Vein endothelial cell (primary cell): ENCODE data around the gene ZNF559. TPM values are rescaled to one million over a fixed set of nuclear protein-coding genes. Genes with fewer than 3 reads are reported as not detected.

ENCODE experiments used
- total RNA-seq: library from RNA; depleted of rRNA; stranded (reverse); fragments of >200 nt; gene quantifications from 2 replicates; pipeline ENCODE4 v1.2.3, GENCODE V29; 2012

The ZNF559 gene
- total RNA-seq: 13.5 and 13.7 TPM in 2 replicates

DNA sequence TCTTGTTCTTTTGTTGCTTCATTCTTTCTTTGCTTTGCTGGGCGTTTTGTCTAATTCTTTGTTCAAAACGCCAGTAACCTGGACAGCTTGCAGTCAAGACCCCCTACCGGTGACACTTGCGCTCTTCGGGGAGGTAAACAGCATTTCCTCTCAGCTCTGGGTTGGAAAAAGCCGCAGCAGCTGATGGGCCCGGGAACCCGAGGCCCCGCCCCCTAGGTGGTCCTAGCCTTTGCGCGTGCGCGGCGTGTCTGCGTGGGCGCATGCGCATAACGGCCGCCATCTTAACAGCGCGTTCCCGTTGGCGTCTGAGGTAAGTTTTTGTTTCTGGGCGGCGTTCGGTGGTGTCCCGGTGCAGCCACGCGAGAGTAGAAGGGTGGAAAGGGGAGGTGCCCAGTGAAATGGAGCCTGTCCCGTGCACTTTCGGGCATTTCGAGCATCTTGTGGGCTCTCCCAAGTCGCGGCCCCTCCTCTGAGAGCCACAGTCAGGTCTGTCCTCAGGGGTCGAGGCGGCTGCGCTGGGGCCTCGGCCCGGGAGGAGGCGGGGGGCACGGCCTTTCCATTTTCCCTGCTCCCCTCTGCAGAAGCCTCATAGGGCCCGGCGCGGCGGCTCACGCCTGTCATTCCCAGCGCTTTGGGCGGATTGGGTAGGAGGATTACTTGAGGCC is at the start of gene ZNF559:
TSS of gene ZNF559 (plus strand) at position 261 of the 665 bp plus-strand sequence. CDS start 14,371 bp downstream, outside the sequence.

DNA sequence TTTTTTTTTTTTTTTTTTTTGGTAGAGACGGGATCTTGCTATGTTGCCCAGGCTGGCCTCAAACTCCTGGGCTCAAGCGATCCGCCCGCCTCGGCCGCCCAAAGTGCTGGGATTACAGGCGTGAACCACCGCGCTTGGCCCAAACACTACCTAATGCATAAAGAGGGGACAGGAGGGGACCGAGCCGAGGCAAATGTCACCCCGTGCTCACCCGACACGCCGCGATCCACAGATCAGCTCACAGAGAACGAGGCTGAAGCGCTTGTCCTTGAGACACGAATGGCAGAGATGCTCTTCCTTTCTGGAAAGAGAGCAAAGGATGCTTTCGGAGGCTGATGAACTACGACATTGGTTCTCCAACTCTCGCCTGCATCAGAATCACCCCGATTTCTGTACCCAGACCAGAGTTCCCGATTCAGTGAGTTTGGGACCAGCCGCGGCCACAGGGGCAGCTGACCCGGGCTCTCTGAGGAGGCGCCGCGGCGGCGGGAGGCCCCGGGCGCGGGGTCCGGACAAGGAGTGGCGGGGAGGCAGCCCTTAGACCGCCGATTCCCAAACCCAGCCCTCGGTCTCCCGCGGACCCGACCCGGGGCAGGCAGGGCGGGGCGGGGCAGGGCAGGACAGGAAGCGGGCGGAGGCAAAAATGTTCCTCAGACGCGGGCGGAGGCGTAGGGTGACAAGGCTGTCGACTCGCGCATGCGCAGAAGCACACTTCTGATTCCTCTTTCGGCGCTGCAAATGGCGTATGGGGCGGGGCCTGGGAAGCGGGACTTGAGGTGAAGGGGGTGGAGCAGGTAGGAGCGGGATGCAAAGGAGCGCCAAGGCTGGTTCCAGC is 14.6 kb upstream of the ZNF559 start, which contains the start of gene ZNF699:
TSS of gene ZNF699 (minus strand) at position 700 of the 835 bp plus-strand sequence. CDS start 4,719 bp downstream, outside the sequence.

DNA sequence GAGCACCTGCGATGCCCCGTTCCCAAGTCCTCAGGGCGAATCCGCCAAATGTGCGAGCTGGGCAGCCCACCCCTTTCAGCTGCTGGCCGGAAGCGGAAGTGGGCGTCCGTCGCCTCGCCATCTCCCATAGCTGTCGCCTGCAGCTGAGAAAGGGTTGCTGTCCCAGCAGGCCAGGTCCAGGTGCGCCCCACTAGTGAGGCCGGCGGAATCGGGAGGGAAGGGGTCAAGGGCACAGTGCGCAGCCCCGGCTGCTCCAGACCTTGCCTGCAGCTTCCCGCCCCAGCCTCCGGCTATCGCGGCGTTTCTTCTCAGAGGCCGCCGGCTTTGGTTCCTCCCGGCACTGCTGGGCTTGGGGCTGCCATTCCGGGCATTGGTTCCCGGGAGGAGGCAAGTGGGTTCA is 38.9 kb downstream of the ZNF559 start, which contains the start of gene ZNF177:
TSS of gene ZNF177 (plus strand) at position 109 of the 400 bp plus-strand sequence. CDS start 15,299 bp downstream, outside the sequence.

Other genes with a start within 250 kb of the ZNF559 start
- not detected in 2 replicates for gene OR1M1, start 237.1 kb upstream of the ZNF559 start, total RNA-seq
- not detected in 2 replicates for gene OR7G2, start 216.7 kb upstream of the ZNF559 start, total RNA-seq
- gene OR7G1, start 208.4 kb upstream of the ZNF559 start, total RNA-seq: not detected in 2 replicates
- not detected in 2 replicates for gene OR7G3, start 197.2 kb upstream of the ZNF559 start, total RNA-seq
- gene ZNF317, start 183.8 kb upstream of the ZNF559 start, total RNA-seq: 22.3 and 26.8 TPM in 2 replicates
- gene OR7D2, start 145.2 kb upstream of the ZNF559 start, total RNA-seq: not detected in 2 replicates
- not detected in 2 replicates for gene OR7D4, start 104.6 kb upstream of the ZNF559 start, total RNA-seq
- gene OR7E24, start 73.2 kb upstream of the ZNF559 start, total RNA-seq: not detected in 2 replicates
- gene ZNF699, start 14.3 kb upstream of the ZNF559 start, total RNA-seq: 9.4 and 11.4 TPM in 2 replicates
- 0.98 and 1.3 TPM in 2 replicates for gene ZNF177, start 38.8 kb downstream of the ZNF559 start, total RNA-seq
- gene ZNF266, start 111.4 kb downstream of the ZNF559 start, total RNA-seq: 10.8 and 16.5 TPM in 2 replicates
- under 0.01 and 0.19 TPM in 2 replicates for gene ZNF560, start 174.4 kb downstream of the ZNF559 start, total RNA-seq
- gene ZNF426, start 214.5 kb downstream of the ZNF559 start, total RNA-seq: 24.9 and 26.5 TPM in 2 replicates